ENCODE measurements around the gene TLR6.

GRCh38 chr4:38905652-38906385 is 49.2 kb upstream of the TLR6 start:
- TF ChIP-seq, protein P1, sequence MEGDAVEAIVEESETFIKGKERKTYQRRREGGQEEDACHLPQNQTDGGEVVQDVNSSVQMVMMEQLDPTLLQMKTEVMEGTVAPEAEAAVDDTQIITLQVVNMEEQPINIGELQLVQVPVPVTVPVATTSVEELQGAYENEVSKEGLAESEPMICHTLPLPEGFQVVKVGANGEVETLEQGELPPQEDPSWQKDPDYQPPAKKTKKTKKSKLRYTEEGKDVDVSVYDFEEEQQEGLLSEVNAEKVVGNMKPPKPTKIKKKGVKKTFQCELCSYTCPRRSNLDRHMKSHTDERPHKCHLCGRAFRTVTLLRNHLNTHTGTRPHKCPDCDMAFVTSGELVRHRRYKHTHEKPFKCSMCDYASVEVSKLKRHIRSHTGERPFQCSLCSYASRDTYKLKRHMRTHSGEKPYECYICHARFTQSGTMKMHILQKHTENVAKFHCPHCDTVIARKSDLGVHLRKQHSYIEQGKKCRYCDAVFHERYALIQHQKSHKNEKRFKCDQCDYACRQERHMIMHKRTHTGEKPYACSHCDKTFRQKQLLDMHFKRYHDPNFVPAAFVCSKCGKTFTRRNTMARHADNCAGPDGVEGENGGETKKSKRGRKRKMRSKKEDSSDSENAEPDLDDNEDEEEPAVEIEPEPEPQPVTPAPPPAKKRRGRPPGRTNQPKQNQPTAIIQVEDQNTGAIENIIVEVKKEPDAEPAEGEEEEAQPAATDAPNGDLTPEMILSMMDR (IDR thresholded peaks at IDR 0.05) = no peak
- TF ChIP-seq POLR2A (IDR thresholded peaks at IDR 0.05) = no peak
